Tibial artery (tissue), 4 donors: ENCODE data around the gene ANKRD13B.

Experiments used
- DNase-seq, 2 donors: peaks; one replicate each; pipeline ENCODE4 v3.0.0-alpha.2; 2019
- H3K27ac ChIP-seq, 2 donors: fragments of 200-600 bp; sonication (generic) in 1 of 2; 1 replicate in 1 of 2; 2 replicates in 1 of 2; pipeline ENCODE4 v1.5.1; 2018 to 2019; ENCODE audit warnings: mild to moderate bottlenecking in 1 of 2
- H3K27me3 ChIP-seq, 2 donors: fragments of 200-600 bp; sonication (generic) in 1 of 2; one replicate each; pipeline versions ENCODE4 v1.5.1 to v1.6.0; 2016 to 2019
- H3K36me3 ChIP-seq, 3 donors: fragments of 200-600 bp; sonication (generic) in 2 of 3; one replicate each; pipeline ENCODE4 v1.5.1; 2016 to 2019; ENCODE audit warnings: mild to moderate bottlenecking in 2 of 3
- H3K4me1 ChIP-seq, 4 donors: fragments of 200-600 bp; sonication (generic) in 2 of 4; 1 replicate in 3 of 4; 2 replicates in 1 of 4; pipeline ENCODE4 v1.5.1; 2016 to 2019
- H3K4me3 ChIP-seq, 2 donors: fragments of 200-600 bp; sonication (generic) in 1 of 2; 1 replicate in 1 of 2; 2 replicates in 1 of 2; pipeline ENCODE4 v1.5.1; 2018 to 2019; ENCODE audit warnings: mild to moderate bottlenecking in 2 of 2
- H3K9me3 ChIP-seq, 3 donors: fragments of 200-600 bp; sonication (generic) in 1 of 3; one replicate each; pipeline ENCODE4 v1.5.1; 2016 to 2019
- intact Hi-C: fragments of 100-400 bp; cut with DNase I; formaldehyde crosslinking; loops from one replicate; pipeline ENCODE4 v1.15.0; 2023; ENCODE audit warnings: low total_unique reads
- TF ChIP-seq, protein P1 (sequence below), 2 experiments: fragments of 200-600 bp in 1 of 2; fragments of 450-650 bp in 1 of 2; IDR thresholded peaks; one replicate each; pipeline ENCODE4 v1.5.1; 2017 to 2019; ENCODE audit warnings: antibody characterized with exemption in 2 of 2, mild to moderate bottlenecking in 1 of 2, moderate library complexity in 1 of 2

The ANKRD13B gene

DNA sequence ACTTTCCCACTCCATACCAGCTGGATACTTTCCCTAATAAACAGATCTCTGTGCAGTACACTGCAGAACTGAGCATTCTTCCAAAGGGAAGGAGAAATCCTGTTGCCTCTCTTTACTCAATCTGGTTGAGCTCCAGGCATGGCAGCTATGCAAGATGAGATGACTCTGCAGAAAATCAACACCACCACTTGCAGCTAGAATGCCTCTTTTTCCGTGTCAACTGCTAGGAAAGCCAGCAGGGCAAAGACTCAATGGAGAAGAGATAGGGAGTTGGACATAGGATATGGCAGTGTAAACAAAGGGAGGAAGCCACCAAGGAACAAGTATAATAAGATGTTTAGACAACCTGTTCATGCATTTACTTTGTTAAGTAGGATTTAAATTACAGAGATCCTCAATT, 70.2 kb downstream of the ANKRD13B start:
- intact Hi-C loops = no loop called here
- Histone ChIP-seq H3K9me3 (no peaks in the 10 kb centered on the region), H3K4me3 (no peak overlapping the region), H3K27ac (no peak overlapping the region), H3K4me1 (peaks cover 0 to 5% (median 0%) of the 10 kb centered on the region in 4 donors), H3K27me3 (no peaks in the 10 kb centered on the region), H3K36me3 (peaks cover 22 to 26% (median 25%) of the 10 kb centered on the region in 3 donors)
- TF ChIP-seq, protein P1, sequence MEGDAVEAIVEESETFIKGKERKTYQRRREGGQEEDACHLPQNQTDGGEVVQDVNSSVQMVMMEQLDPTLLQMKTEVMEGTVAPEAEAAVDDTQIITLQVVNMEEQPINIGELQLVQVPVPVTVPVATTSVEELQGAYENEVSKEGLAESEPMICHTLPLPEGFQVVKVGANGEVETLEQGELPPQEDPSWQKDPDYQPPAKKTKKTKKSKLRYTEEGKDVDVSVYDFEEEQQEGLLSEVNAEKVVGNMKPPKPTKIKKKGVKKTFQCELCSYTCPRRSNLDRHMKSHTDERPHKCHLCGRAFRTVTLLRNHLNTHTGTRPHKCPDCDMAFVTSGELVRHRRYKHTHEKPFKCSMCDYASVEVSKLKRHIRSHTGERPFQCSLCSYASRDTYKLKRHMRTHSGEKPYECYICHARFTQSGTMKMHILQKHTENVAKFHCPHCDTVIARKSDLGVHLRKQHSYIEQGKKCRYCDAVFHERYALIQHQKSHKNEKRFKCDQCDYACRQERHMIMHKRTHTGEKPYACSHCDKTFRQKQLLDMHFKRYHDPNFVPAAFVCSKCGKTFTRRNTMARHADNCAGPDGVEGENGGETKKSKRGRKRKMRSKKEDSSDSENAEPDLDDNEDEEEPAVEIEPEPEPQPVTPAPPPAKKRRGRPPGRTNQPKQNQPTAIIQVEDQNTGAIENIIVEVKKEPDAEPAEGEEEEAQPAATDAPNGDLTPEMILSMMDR (IDR thresholded peaks at IDR 0.05) = no peak
- DNase-seq = no peak
